Activated B cell treated with CpG ODN at 0.5 μM for 24 hours (primary cell): ENCODE data around the gene ALG12. TPM values are rescaled to one million over a fixed set of nuclear protein-coding genes. Genes with fewer than 3 reads are reported as not detected.

Experiments
- ATAC-seq: fragments of 200-7000 bp; cut with Tn5 transposase; one replicate; pipeline ENCODE4 v1.10.0; 2021; ENCODE audit warnings: low read depth, mild to moderate bottlenecking, moderate library complexity
- CTCF ChIA-PET: fragments of 350-600 bp; sonication (Branson Sonifier 250); formaldehyde crosslinking; loops from one replicate; lab custom pipeline; 2021; ENCODE audit warnings: antibody characterized with exemption; lab: Charles Lee
- POLR2A ChIA-PET: fragments of 350-600 bp; sonication (Branson Sonifier 250); formaldehyde crosslinking; loops from one replicate; lab custom pipeline; 2021; ENCODE audit warnings: antibody characterized with exemption; lab: Charles Lee
- DNase-seq: peaks from one replicate; pipeline ENCODE4 v3.0.0; 2022
- H3K27ac Mint-ChIP-seq: one replicate; pipeline ENCODE4 v1.8.0; 2020; ENCODE audit warnings: mixed read lengths
- H3K27me3 Mint-ChIP-seq: one replicate; pipeline ENCODE4 v1.8.0; 2021; ENCODE audit warnings: mixed read lengths
- H3K36me3 Mint-ChIP-seq: one replicate; pipeline ENCODE4 v1.8.0; 2021; ENCODE audit warnings: low read depth, mixed read lengths
- H3K4me1 Mint-ChIP-seq: one replicate; pipeline ENCODE4 v1.8.0; 2021; ENCODE audit warnings: mixed read lengths
- H3K4me3 Mint-ChIP-seq: one replicate; pipeline ENCODE4 v1.8.0; 2020; ENCODE audit warnings: mild to moderate bottlenecking, mixed read lengths
- H3K9me3 Mint-ChIP-seq: one replicate; pipeline ENCODE4 v1.8.0; 2020; ENCODE audit warnings: mixed read lengths
- CTCF ChIP-seq: fragments of 200-600 bp; IDR thresholded peaks from one replicate; pipeline ENCODE4 v1.8.0; 2022; ENCODE audit warnings: antibody characterized with exemption, mild to moderate bottlenecking
- intact Hi-C: fragments of 100-400 bp; cut with micrococcal nuclease; formaldehyde crosslinking; loops from one replicate; pipeline ENCODE4 v1.15.1; 2024
- total RNA-seq: library from RNA; stranded (reverse); gene quantifications from 2 replicates; pipeline ENCODE4 v1.2.3, GENCODE V29; 2022

Gene ALG12
- total RNA-seq, 1 donor from 2014 or later, result 18.2 TPM

- Mint-ChIP-seq H3K4me3 (no peak overlapping the region), H3K9me3 (no peaks in the 10 kb centered on the region), H3K36me3 (peaks cover 5% of the 10 kb centered on the region), H3K4me1 (peaks cover 11% of the 10 kb centered on the region), H3K27ac (no peak overlapping the region), H3K27me3 (no peaks in the 10 kb centered on the region)
- no peak for DNase-seq
- ATAC-seq, result no peak
- intact Hi-C loops, result no loop called here
- ChIA-PET POLR2A (interaction anchor here (0.7 to 18.9 kb wide), 3 partner anchors 11 to 37 kb away, joined by 3 to 828 read pairs (median 4); no protein-coding TSS in a partner anchor), CTCF (interaction anchor here (0.7 kb wide), 1 partner anchor 73 kb away, joined by 3 read pairs; no protein-coding TSS in a partner anchor)
- TF ChIP-seq CTCF, result no peak
Observed at GRCh38 chr22:49956914-49957825, 38.9 kb upstream of the ALG12 start.

- Mint-ChIP-seq H3K4me3 (no peak overlapping the region), H3K4me1 (peaks cover 11% of the 10 kb centered on the region), H3K36me3 (peaks cover under 1% of the 10 kb centered on the region), H3K9me3 (no peaks in the 10 kb centered on the region), H3K27ac (no peak overlapping the region), H3K27me3 (no peaks in the 10 kb centered on the region)
- no peak for TF ChIP-seq CTCF
- no peak for ATAC-seq
- intact Hi-C loops, result no loop called here
- ChIA-PET POLR2A (interaction anchor here (1.0 to 18.9 kb wide), 2 partner anchors 10 to 19 kb away, joined by 4 to 828 read pairs; no protein-coding TSS in a partner anchor), CTCF (interaction anchor here (1.0 kb wide), 1 partner anchor 25 kb away, joined by 3 read pairs; no protein-coding TSS in a partner anchor)
- DNase-seq, result no peak
Observed at GRCh38 chr22:49956418-49956770, 38.2 kb upstream of the ALG12 start.

- Mint-ChIP-seq H3K4me1 (peaks cover 11% of the 10 kb centered on the region), H3K27me3 (no peaks in the 10 kb centered on the region), H3K4me3 (no peak overlapping the region), H3K27ac (no peak overlapping the region), H3K36me3 (no peaks in the 10 kb centered on the region), H3K9me3 (no peaks in the 10 kb centered on the region)
- DNase-seq (no peak), ATAC-seq (no peak)
- ChIA-PET CTCF (interaction anchor here (1.0 kb wide), 1 partner anchor 25 kb away, joined by 3 read pairs; no protein-coding TSS in a partner anchor), POLR2A (interaction anchor here (1.0 to 18.9 kb wide), 2 partner anchors 9 to 19 kb away, joined by 4 to 828 read pairs; no protein-coding TSS in a partner anchor)
- no peak for TF ChIP-seq CTCF
- intact Hi-C loops, result no loop called here
Observed at GRCh38 chr22:49955581-49956417, 37.6 kb upstream of the ALG12 start.

- H3K4me3 Mint-ChIP-seq, result no peak overlapping the region
- H3K27ac Mint-ChIP-seq, result no peak overlapping the region
- no peaks in the 10 kb centered on the region for H3K36me3 Mint-ChIP-seq
- no peaks in the 10 kb centered on the region for H3K9me3 Mint-ChIP-seq
- CTCF ChIA-PET, result no interaction called here
- POLR2A ChIA-PET, result interaction anchor here (18.9 kb wide), 1 partner anchor 18 kb away, joined by 828 read pairs; no protein-coding TSS in a partner anchor
- ATAC-seq (no peak), DNase-seq (no peak)
- intact Hi-C loops, result no loop called here
- H3K27me3 Mint-ChIP-seq, result no peaks in the 10 kb centered on the region
- TF ChIP-seq CTCF, result no peak
- H3K4me1 Mint-ChIP-seq, result peaks cover 11% of the 10 kb centered on the region
Observed at GRCh38 chr22:49954991-49955580, 36.8 kb upstream of the ALG12 start.
